GM18868 (cell line): ENCODE measurements around the gene RFX1.
A peak's percentile ranks its signal among the peaks of the same experiment; 100 is the strongest.

ENCODE experiments used
- ATAC-seq: cut with Tn5 transposase; IDR thresholded peaks from one replicate; pipeline ENCODE4 v1.9.1; 2021; ENCODE audit warnings: mild to moderate bottlenecking, moderate library complexity; ENCODE audit not compliant: unreplicated experiment

The RFX1 gene

DNA sequence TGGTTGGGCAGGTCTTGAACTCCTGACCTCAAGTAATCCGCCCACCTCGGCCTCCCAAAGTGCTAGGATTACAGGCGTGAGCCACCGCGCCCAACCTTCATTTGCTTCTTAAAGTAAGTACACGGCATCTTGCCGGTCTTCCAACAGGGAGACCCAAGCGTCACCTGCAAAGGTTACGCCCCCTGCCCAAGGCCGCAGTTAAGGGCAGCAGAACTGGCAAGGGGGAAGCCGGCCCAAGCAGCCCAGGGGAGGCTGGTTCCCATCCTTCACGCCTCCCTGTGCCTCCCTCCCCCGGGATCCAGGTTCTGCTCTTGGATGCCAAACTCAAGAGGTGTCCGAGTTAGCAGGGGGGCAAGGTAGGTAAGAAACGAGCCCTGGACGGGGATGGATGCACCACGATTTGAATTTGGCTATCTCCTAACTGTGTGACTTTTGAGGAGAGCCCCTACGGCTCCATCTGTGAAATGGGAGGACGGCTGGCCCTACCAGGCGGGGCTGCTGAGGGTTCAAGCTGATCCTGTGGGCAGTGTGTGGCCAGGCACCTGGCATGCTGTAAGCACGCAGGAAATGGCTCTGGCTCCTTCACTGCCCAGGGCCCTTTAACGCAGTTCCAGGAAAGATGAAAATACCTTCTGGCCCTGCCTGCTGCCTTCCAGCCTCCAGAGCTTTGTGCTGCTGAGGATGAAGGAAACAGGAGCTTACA lies 9.0 kb downstream of the RFX1 start:
- no peak for ATAC-seq

DNA sequence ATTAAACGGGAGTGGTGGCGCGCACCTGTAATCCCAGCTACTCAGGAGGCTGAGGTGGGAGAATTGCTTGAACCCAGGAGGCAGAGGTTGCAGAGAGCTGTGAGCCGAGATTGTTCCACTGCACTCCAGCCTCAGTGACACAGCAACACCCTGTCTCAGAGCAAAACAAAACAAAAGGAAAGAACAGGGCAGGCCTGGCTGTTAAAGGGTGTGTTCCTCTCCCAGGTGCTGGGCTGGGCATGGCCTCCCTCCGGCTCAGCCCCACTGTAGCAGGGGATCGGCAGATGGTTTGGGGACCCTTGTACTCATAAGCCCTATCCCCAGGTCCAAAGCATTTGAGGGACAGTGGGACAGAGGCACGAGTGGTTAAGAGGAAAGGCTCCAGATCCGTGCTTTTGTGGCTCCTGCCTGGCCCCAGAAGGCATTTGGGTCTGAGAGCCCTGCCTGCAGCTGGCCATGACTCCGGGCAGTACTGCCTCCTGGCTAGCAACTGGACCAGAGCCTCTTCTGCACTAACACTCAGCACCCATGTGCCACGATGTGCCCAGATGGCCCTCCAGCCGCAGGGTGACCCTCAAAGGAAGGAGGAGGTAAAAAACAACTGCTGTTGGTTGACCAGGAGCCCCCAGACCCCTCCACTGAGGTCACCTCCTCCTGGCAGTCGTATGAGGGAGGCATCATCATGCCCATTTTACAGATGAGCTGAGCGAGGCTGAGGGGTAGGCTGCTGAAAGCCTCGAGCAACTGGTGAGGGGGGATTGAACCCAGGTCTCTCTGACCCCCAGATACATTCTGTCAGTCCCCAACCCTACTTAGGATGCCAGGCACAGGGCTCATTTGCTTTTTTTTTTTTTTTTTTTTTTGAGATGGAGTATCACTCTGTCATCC lies 10.0 kb downstream of the RFX1 start:
- no peak for ATAC-seq

DNA sequence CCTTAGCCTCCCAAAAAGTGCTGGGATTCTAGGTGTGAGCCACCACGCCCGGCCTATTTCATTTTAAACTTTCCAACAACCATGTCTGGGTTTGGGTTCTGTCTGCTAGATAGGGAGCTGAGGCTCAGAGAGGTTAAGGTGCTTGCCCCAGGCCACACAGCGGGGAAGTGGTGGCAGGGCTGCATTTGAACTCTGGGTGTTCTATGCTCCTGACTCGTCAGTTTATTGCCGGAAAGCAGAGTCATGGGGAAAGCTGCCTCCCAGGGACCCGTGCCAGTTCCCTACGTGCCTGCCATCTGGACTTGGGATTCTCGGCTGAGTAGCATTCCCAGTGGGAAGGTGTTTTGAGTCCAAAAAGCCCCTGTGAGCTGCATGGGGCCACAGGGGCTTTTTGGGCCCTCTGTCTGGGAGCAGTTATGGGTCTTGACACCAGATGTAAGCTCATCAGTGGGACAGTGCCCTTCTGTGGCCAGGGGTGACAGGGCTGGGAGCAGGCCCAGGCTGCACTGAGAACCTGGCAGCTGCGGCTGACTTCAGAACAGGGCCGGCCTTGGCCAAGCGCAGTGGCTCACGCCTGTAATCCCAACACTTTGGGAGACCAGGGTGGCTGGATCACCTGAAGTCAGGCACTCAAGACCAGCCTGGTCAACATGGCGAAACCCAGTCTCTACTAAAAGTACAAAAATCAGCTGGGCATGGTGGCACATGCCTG lies 10.9 kb downstream of the RFX1 start:
- ATAC-seq, result no peak

DNA sequence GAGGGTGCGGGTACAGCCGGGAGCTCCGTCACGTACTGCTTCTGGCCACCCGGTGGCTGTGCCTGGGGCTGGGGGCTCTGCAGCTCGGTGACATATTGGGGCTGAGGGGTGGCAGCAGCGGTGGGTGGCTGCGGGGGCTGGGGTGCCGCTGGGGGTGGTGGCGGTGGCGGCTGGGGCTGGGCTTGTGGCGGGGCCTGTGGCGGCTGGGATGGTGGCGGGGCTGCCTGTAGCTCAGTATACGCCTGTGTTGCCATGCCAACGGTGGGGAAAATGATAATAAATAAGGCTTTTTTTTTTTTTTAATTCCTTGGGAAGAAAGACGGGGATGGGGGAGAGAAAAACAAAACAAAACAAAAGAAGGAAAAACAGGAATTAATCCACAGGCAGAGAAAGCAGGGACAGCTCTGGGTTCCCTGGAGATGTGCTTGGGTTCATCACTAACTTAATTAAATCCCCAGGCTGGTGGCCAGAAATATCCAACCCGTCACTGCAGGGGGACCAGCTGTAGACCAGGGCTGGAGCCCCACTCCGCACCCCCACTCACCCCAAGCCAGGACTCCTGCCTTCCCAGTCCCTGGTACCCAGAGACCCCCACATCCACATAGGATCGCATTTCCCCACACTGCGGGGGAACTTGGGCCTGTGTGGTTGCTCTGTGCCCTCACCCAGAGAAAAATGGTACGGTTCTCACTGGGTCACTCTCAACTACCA lies 12.4 kb downstream of the RFX1 start:
- ATAC-seq, result no peak

DNA sequence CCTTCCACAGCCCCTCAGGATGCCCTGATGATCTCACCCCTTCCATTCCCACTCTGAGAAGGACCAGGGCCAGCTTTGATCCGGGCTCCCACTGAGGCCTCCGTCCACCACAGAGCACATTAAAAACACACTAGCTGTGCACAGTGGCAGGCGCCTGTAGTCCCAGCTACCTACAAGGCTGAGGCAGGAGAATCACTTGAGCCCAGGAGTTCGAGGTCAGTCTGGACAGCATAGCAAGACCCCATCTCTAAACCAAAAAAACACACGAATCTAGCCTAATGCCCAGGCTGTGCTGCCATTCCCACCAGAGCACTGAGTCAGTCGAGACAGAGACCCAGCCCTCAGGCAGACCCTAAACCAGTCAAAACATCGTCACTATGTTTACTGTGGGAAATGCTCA lies 14.1 kb downstream of the RFX1 start:
- ATAC-seq, result no peak

DNA sequence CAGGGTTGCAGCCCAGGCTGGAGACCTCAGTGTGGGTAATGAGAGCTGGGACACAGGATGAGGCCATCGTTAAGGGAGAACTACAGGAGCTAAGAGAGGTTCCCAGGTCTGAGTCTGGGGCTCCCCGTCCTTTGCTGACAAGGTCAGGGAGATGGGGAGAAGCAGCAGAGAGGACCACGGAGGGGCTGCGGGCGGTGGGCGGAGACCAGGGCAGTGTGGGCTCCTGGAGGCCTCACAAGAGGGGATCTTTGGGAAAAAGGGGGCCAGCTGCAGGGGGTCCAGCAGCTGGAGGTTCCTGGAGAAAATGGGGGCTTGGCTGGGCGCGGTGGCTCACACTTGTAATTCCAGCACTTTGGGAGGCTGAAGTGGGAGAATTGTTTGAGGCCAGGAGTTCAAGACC lies 16.0 kb downstream of the RFX1 start:
- ATAC-seq, result no peak

DNA sequence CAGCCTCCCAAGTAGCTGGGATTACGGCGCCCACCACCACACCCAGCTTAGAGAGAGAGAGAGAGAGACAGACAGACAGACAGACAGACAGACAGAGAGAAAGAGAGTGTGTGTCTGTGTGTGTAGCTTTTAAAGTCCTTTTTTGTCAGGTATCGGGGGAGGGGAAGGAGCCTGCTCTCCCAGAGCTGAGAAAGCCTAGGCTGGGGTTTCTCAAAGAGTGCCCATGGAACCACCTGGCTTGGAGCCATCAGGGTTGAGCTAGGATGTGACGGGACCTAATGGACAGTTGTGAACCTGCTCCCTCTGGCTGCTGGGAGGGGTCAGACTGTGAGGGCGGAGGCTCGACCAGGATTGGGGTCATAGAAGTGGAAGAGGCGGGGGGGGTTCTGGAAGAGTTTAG lies 16.6 kb downstream of the RFX1 start:
- no peak for ATAC-seq

DNA sequence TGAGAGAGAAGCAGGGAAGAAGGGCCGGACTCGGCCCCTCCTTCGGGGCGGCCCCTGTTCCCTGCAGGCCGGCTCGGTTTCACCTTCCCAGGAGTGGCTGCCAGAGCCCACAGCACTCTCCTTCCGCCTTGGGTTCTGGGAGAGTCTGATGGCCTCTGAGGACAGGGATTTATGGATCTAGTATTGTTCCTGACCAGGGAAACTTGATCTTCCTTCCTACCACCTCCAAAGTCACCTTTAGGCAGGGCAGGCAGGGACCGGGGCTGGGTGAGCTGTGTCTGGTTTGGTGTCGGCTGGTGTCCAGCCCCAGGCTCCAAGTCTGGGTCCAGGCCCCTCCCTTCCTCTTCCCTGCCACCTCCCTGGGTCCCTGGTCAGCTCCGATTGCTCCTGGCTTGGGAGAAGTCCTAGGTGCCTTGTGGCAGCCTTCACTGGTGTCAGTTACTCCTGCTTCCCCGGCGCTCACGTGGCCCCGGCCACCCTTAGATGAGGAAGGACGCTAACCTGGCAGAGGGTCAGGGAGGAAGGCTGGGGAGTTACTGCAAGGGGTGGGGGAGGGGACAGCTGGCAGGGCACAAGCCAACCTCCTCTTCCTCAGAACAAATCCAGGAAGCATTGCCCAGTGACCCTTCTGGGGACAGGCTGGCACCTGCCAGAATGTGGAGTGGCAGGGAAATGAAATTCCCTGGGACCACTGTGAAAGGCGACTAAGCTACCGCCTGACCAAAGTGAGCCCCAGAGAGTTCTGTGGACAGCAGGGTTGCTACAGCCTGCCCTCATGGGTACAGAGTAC lies 18.8 kb downstream of the RFX1 start:
- no peak for ATAC-seq

DNA sequence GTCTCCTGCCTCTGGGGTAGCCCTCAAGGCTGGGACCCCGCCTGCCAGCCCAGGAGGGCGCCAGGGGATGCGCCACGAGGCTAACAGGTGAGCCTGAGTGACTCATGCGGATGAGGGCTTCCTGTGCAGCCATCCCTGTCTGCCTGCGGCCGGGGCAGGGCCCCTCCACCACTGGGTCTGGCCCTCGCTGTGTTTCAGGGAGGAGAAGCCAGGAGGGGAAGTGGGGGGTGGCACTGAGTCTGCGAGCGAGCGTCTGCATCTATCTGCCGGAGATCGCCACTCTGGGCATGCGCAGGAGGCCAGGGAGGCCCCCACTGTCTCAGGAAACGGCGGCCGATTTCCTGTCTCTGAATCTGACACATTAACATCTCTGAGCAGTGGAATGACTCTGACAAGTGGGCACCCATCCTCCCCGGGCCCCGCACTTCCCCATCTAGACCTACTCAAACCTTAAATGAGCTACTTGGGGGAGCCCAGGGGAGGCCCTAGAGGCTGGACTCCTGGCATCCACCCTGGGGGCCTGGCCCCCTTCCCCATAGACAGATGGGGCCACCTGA lies 19.7 kb downstream of the RFX1 start:
- ATAC-seq, result peak; percentile 76

DNA sequence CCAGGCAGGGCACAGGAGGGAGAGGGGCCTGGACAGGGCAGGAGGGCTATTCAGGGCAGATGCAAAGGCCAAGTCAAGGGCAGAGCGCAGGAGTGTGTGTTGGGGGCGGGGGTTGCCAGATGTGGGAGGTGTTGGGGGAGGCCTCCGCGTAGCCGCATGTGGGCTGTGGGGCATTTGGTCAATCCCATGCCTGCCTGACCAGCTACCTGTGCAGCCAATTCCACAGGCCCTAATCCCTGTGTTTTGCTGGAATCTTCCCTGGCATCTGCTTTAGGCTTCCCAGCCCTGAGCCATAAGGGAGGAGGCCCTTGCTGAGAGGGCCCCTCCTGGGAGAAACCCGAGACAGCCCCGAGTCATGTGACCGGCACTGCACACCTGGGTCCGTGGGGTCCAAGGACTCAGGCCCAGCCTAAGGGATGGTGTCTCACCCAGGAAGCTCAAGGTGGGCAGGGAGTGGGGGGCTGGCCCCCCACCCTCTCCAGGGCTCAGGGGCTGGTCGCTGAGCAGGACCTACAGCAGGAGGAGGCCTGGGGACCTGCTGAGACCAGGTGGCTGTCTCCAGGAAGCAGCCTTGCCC lies 20.3 kb downstream of the RFX1 start:
- ATAC-seq, result peak; percentile 9

DNA sequence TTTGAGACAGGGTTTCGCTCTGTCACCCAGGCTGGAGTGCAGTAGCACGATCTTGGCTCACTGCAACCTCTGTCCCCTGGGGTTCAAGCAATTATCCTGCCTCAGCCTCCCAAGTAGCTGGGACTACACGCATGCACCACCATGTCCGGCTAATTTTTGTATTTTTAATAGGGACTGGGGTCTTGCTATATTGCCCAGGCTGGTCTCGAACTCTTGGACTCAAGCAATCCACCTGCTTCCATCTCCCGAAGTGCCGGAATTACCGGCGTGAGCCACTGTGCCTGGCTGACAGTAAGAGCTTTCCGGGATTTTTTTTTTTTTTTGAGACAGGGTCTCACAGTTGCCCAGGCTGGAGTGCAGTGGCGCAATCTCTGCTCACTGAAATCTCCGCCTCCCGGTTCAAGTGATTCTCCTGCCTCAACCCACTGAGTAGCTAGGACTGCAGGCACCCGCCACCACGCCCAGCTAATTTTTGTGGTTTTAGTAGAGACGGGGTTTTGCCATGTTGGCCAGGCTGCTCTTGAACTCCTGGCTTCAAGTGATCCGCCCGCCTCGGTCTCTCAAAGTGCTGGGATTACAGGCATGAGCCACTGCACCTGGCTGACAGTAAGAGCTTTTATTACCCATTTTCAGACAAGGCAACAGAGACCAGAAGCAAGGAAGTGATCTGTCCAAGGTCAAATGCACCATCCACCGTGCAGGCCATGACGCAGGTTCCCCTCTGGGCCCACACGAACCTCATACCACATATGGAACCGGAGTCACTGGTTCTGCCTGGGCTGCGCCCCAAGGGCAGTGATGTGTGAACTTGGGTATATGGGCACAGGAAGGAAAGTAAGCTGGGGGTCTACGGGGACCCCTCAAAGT lies 21.0 kb downstream of the RFX1 start:
- no peak for ATAC-seq

DNA sequence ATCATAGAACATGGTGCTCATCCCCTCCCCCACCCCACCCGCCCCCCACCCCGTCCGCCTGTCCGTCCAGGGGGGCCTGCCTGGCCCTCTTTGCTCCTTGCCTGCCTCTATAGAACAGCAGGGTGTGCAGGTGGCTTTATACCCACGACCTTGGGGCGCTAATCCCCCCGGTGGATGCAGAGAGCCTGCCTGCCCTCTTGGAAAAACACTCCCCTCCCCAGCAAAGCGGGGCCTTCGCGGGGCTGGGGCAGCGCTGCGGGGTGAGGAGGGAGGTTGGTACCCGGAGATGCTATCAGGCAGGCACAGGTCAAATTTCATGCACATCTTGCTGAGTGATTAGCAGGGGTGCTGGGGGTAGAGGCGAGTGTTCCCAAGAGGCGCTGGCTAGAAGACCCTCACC lies 21.9 kb downstream of the RFX1 start:
- ATAC-seq, result no peak

DNA sequence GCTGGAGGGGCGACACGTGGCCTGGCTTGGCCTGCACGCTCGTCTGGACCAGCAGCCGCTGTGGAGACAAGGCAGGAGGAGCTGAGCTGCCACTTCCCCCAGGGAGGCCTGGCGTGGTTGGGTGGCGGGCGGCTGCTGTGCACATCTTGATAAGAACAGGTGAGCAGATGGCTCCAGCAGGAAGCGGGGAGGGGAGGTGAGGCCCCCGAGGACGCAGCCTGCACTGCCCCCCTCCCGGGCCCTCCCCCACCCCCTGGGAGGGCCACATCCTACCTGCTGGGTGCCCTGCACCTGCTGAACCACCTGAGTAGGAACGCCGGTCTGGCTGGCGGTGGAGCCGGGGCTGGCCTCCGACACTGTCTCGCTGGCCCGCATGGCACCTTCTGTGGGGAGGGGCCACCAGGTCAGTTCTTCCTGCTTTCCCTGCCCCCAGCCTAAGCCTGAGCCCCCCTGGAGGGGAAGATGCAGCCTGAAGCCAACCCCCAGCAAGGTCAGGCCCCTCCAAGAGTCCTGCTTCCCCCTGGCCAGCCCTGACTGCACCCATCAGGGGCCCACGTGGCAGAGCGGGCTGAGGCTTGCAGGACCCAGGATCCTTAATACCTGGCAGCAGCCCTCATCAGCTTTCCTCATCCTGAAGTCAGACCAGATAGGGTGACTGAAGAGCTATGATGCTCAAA lies 22.8 kb downstream of the RFX1 start:
- ATAC-seq, result no peak

DNA sequence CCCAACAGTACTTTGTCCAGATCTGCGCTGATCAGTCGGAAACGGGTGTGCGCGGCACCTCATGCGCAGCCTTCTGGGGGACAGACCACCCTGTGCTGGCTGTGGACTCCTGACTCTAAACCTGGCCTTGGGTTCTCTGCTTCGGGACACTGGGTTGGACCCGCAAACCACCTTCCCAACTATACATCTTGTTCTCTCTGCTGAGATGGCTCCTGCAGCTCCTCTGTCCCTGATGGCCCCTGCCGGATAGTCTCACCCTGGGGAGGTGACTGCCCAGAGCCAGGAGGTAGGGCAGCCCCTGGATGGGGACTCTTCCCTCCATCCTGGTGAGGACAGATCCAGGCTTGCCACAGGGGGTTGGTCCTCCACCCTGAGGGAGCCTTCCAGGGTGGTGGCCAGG lies 23.3 kb downstream of the RFX1 start:
- ATAC-seq, result no peak

DNA sequence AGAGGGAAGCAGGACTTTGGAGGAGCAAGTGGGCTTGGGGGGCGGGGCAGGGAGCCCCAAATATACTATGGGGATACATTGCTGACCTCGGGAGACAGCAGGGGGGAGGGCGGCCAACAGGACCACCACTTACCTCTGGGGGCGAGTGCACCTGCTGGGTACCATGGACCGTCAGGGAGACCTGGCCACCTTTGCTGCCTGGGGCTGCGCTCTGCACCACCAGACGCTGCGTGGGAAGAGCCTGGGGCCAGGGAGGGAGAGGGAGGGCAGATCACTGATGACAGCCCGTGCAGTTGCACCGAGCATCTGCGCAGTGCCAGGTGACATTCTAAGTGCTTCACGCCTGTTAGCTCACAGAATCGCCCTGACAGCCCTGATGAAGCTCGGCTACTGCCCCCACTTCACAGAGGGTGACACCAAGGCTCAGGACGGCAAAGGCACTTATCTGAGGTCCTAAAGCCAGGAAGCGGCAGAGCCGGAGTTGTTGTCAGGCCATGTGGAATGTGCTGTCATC lies 24.1 kb downstream of the RFX1 start:
- ATAC-seq, result no peak

DNA sequence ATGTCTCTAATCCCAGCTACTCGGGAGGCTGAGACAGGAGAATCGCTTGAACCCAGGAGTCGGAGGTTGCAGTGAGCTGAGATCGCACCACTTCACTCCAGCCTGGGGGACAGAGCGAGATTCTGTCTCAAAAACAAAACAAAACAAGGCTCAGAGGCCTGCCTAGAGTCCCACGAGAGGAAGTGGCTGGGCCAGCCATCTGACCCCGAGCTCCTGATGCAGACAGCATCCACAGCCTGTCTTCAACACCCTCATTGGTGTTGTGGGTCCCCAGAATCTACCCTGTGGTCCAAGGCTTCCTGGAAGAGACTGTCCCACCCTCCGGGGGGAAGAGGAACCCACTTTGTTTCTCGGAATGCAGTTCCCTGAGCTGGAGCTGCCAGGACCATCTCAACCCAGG lies 24.7 kb downstream of the RFX1 start:
- no peak for ATAC-seq

DNA sequence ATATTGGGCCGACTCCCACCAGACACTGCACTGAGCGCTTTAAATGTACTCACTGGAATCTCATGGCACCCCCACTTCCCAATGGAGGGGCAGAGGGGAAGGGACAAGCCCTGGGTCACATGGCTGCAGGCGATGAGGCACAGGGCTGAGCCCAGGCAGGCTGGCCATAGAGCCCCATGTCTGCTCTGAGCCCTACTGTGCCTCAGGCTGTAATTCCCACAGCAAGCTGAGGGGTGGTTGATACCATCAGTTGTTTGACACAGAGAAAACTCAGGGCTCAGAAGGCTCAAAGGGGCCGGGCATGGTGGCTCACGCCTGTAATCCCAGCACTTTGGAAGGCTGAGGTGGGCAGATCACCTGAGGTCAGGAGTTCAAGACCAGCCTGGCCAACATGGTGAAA lies 25.1 kb downstream of the RFX1 start:
- no peak for ATAC-seq

DNA sequence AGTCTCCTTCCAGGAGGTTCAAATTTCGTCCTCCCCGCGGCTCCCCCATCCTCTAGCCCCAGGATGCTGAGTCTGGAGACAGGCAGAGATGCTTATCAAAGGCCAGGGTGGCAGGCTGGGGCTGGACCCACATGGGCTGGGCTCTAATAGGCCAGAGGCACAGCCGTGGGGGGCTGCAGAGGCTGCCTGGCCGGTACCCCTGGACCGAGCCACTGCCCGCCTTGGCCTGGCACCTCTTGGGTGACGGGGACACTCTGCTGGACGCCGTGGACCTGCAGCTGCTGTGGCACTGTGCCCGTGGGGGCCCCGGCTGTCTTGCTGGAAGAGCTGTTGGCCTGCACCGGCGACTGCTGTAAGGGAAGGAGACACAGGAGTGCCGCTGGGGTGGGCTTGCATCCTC lies 25.8 kb downstream of the RFX1 start:
- ATAC-seq, result no peak
